ENCODE results near the gene SHROOM4.

Gene SHROOM4

GRCh38 chrX:50700921-50701320 is 113.1 kb downstream of the SHROOM4 start:
- no peak for DNase-seq

GRCh38 chrX:50698944-50699343 is 115.0 kb downstream of the SHROOM4 start:
- no peak for DNase-seq

GRCh38 chrX:50697691-50698090 is 116.3 kb downstream of the SHROOM4 start:
- DNase-seq: no peak

GRCh38 chrX:50691820-50692219 is 122.2 kb downstream of the SHROOM4 start:
- DNase-seq: peak in 2 of 5 donors; percentile 0 to 27

- no peak for DNase-seq
These were observed 129.1 kb downstream of the SHROOM4 start for GRCh38 chrX:50684871-50685270.

- DNase-seq: no peak
These were observed 133.0 kb downstream of the SHROOM4 start for GRCh38 chrX:50680990-50681389.

GRCh38 chrX:50677789-50678188 is 136.2 kb downstream of the SHROOM4 start:
- DNase-seq: no peak

- DNase-seq: no peak
These were observed 142.3 kb downstream of the SHROOM4 start for GRCh38 chrX:50671661-50672060.

GRCh38 chrX:50668860-50669259 is 145.1 kb downstream of the SHROOM4 start:
- no peak for DNase-seq

GRCh38 chrX:50648156-50648555 is 165.8 kb downstream of the SHROOM4 start:
- DNase-seq: no peak

- no peak for DNase-seq
These were observed 169.5 kb downstream of the SHROOM4 start for GRCh38 chrX:50644496-50644895.

GRCh38 chrX:50643525-50644137 is 170.4 kb downstream of the SHROOM4 start:
- DNase-seq: no peak

GRCh38 chrX:50638123-50638522 is 175.9 kb downstream of the SHROOM4 start:
- no peak for DNase-seq

- no peak for DNase-seq
These were observed 178.1 kb downstream of the SHROOM4 start for GRCh38 chrX:50635817-50636365.

- DNase-seq: no peak
These were observed 178.8 kb downstream of the SHROOM4 start for GRCh38 chrX:50635162-50635561.

- DNase-seq: no peak
These were observed 184.2 kb downstream of the SHROOM4 start for GRCh38 chrX:50629774-50630173.

GRCh38 chrX:50627696-50628095 is 186.3 kb downstream of the SHROOM4 start:
- no peak for DNase-seq

GRCh38 chrX:50626432-50626831 is 187.6 kb downstream of the SHROOM4 start:
- no peak for DNase-seq

- DNase-seq: peak in 1 of 5 donors; percentile 49
These were observed 191.2 kb downstream of the SHROOM4 start for GRCh38 chrX:50622751-50623150.

GRCh38 chrX:50618788-50619558 is 195.0 kb downstream of the SHROOM4 start:
- no peak for DNase-seq

GRCh38 chrX:50617183-50617582 is 196.8 kb downstream of the SHROOM4 start:
- no peak for DNase-seq

- DNase-seq: no peak
These were observed 198.3 kb downstream of the SHROOM4 start for GRCh38 chrX:50615570-50616158.

GRCh38 chrX:50614460-50614859 is 199.5 kb downstream of the SHROOM4 start:
- DNase-seq: no peak

GRCh38 chrX:50613846-50614245 is 200.1 kb downstream of the SHROOM4 start:
- DNase-seq: no peak

Measured in T-helper 1 cell (primary cell).